A549 (cell line): Measurements from ENCODE around the gene MINDY3. TPM values are rescaled to one million over a fixed set of nuclear protein-coding genes. Genes with fewer than 3 reads are reported as not detected.

Source experiments
- ATAC-seq, 2 experiments: fragments of 200-7000 bp in 1 of 2; fragments of >200 bp in 1 of 2; cut with Nextera tagmentation in 1 of 2; cut with Tn5 transposase in 1 of 2; 3 replicates each; pipeline versions ENCODE4 v1.8.0 to v1.9.1; 2018 to 2020; ENCODE audit warnings: mild to moderate bottlenecking in 1 of 2, moderate library complexity in 1 of 2
- CTCF ChIA-PET: fragments of 300-600 bp; sonication (Branson Sonifier 250); formaldehyde crosslinking; extraction: SDS; loops from one replicate; lab custom pipeline; 2021; ENCODE audit warnings: antibody characterized with exemption, inconsistent platforms; lab: Yijun Ruan, JAX
- POLR2A ChIA-PET: fragments of 350-600 bp; formaldehyde crosslinking; extraction: SDS; loops from one replicate; lab custom pipeline; 2021; ENCODE audit warnings: antibody characterized with exemption, inconsistent platforms; lab: Yijun Ruan, JAX
- DNase-seq, 2 experiments: peaks; one replicate each; pipeline versions ENCODE4 v3.0.0 to v3.0.0-alpha.2; 2011 to 2016; ENCODE audit warnings: low read depth in 1 of 2, low spot score in 1 of 2
- FAIRE-seq: peaks from 2 replicates; lab custom pipeline; 2011; peaks lifted over from hg19 to GRCh38; lab: Jason Lieb, UNC
- H3K27ac ChIP-seq, 2 experiments: fragments of >200 bp; sonication (Bioruptor Twin); formaldehyde crosslinking; 3 replicates each; pipeline ENCODE4 v1.5.1; 2016 to 2017
- H3K4me1 ChIP-seq: fragments of >200 bp; sonication (Bioruptor Twin); formaldehyde crosslinking; 3 replicates; pipeline ENCODE4 v1.6.1; 2016
- H3K4me2 ChIP-seq: fragments of >200 bp; sonication (Bioruptor Twin); formaldehyde crosslinking; 3 replicates; pipeline ENCODE4 v1.6.1; 2016
- H3K4me3 ChIP-seq: fragments of >200 bp; sonication (Bioruptor Twin); formaldehyde crosslinking; 3 replicates; pipeline ENCODE4 v1.5.1; 2016
- H3K9me3 ChIP-seq: fragments of >200 bp; sonication (Bioruptor Twin); formaldehyde crosslinking; 3 replicates; pipeline ENCODE4 v1.6.1; 2016
- BCL3 ChIP-seq: fragments of >200 bp; sonication (Bioruptor Twin); formaldehyde crosslinking; IDR thresholded peaks from 3 replicates; pipeline ENCODE4 v1.6.1; 2016
- BHLHE40 ChIP-seq: IDR thresholded peaks from 2 replicates; pipeline ENCODE4 v1.6.1; 2012; ENCODE audit warnings: low read depth, low read length, inconsistent platforms
- CBX2 ChIP-seq: fragments of 200-600 bp; sonication (generic); IDR thresholded peaks from 2 replicates; pipeline ENCODE4 v1.6.1; 2016; ENCODE audit warnings: low read depth, mild to moderate bottlenecking, borderline replicate concordance
- CHD2 ChIP-seq: fragments of 150-350 bp; IDR thresholded peaks from 2 replicates; pipeline ENCODE4 v1.6.1; 2014; ENCODE audit warnings: low read length; ENCODE audit not compliant: partially characterized antibody
- ELK1 ChIP-seq: fragments of 150-350 bp; IDR thresholded peaks from 2 replicates; pipeline ENCODE4 v1.6.1; 2014; ENCODE audit warnings: low read depth, mild to moderate bottlenecking, low read length
- EP300 ChIP-seq, 2 experiments: fragments of >200 bp; sonication (Bioruptor Twin); formaldehyde crosslinking; IDR thresholded peaks; 2 replicates in 1 of 2; 3 replicates in 1 of 2; pipeline ENCODE4 v1.6.1; 2016 to 2017
- FOSB ChIP-seq: fragments of 250-450 bp; sonication (Bioruptor Pico); IDR thresholded peaks from 2 replicates; pipeline ENCODE4 v1.5.0; 2020; ENCODE audit warnings: mild to moderate bottlenecking, moderate library complexity
- FOXS1 ChIP-seq: fragments of 250-450 bp; sonication (Bioruptor Pico); IDR thresholded peaks from 2 replicates; pipeline ENCODE4 v1.5.0; 2020; ENCODE audit warnings: mild to moderate bottlenecking, moderate library complexity
- HDAC2 ChIP-seq: fragments of 200-600 bp; sonication (generic); IDR thresholded peaks from 2 replicates; pipeline ENCODE4 v1.6.1; 2016
- HEYL ChIP-seq: fragments of 250-450 bp; sonication (Bioruptor Pico); IDR thresholded peaks from 2 replicates; pipeline ENCODE4 v1.8.0; 2021; ENCODE audit warnings: mild to moderate bottlenecking, moderate library complexity
- HOXA7 ChIP-seq: fragments of 250-450 bp; sonication (Bioruptor Pico); IDR thresholded peaks from 2 replicates; pipeline ENCODE4 v1.5.0; 2020; ENCODE audit warnings: mild to moderate bottlenecking, moderate library complexity
- HOXB13 ChIP-seq: fragments of 250-450 bp; sonication (Bioruptor Pico); IDR thresholded peaks from 2 replicates; pipeline ENCODE4 v1.5.0; 2020; ENCODE audit warnings: low read depth, mild to moderate bottlenecking, moderate library complexity
- HOXB5 ChIP-seq: fragments of 250-450 bp; sonication (Bioruptor Pico); IDR thresholded peaks from 2 replicates; pipeline ENCODE4 v1.5.0; 2020; ENCODE audit warnings: mild to moderate bottlenecking, moderate library complexity
- JUN ChIP-seq, 2 experiments: fragments of >200 bp; sonication (Bioruptor Twin); formaldehyde crosslinking; IDR thresholded peaks; 2 replicates in 1 of 2; 3 replicates in 1 of 2; pipeline ENCODE4 v1.6.1; 2016 to 2017
- JUNB ChIP-seq: fragments of >200 bp; sonication (Bioruptor Twin); formaldehyde crosslinking; IDR thresholded peaks from 2 replicates; pipeline ENCODE4 v1.6.1; 2016
- KDM5A ChIP-seq: fragments of 200-600 bp; sonication (generic); IDR thresholded peaks from 2 replicates; pipeline ENCODE4 v1.6.1; 2016; ENCODE audit warnings: antibody characterized with exemption, mild to moderate bottlenecking
- MAZ ChIP-seq: fragments of 150-350 bp; IDR thresholded peaks from 2 replicates; pipeline ENCODE4 v1.6.1; 2014; ENCODE audit warnings: antibody characterized with exemption, low read depth, low read length, borderline replicate concordance
- MYC ChIP-seq: IDR thresholded peaks from 2 replicates; pipeline ENCODE4 v1.6.1; 2012; ENCODE audit warnings: mild to moderate bottlenecking, inconsistent platforms, low read length, improper control_type of control experiment, borderline replicate concordance
- NFE2L2 ChIP-seq: fragments of 150-350 bp; conservative IDR thresholded peaks from 2 replicates; pipeline ENCODE4 v1.6.1; 2014; ENCODE audit warnings: low read length
- NPAS2 ChIP-seq: fragments of 250-450 bp; sonication (Bioruptor Pico); IDR thresholded peaks from 2 replicates; pipeline ENCODE4 v1.8.0; 2022; ENCODE audit warnings: mild to moderate bottlenecking, moderate library complexity, borderline replicate concordance
- NR3C1 ChIP-seq: fragments of >200 bp; sonication (Bioruptor Twin); formaldehyde crosslinking; IDR thresholded peaks from 3 replicates; pipeline ENCODE4 v1.6.1; 2017
- PHF8 ChIP-seq: fragments of 200-600 bp; sonication (generic); IDR thresholded peaks from 2 replicates; pipeline ENCODE4 v1.6.1; 2016; ENCODE audit warnings: low read depth, mild to moderate bottlenecking, antibody characterized with exemption, moderate library complexity, borderline replicate concordance
- POLR2A ChIP-seq: IDR thresholded peaks from 2 replicates; pipeline ENCODE4 v1.6.1; 2012; ENCODE audit warnings: mild to moderate bottlenecking, low read length
- RAD21 ChIP-seq, 2 experiments: fragments of >200 bp in 1 of 2; sonication (Bioruptor Twin) in 1 of 2; formaldehyde crosslinking in 1 of 2; IDR thresholded peaks in 1 of 2; conservative IDR thresholded peaks in 1 of 2; 2 replicates in 1 of 2; 3 replicates in 1 of 2; pipeline ENCODE4 v1.6.1; 2012 to 2018; ENCODE audit warnings: inconsistent platforms in 1 of 2
- RARB ChIP-seq: fragments of 250-450 bp; sonication (Bioruptor Pico); IDR thresholded peaks from 2 replicates; pipeline ENCODE4 v1.8.0; 2021; ENCODE audit warnings: mild to moderate bottlenecking, moderate library complexity
- RCOR1 ChIP-seq: fragments of 150-350 bp; IDR thresholded peaks from 2 replicates; pipeline ENCODE4 v1.6.1; 2014; ENCODE audit warnings: antibody characterized with exemption, low read length, low read depth
- RFX5 ChIP-seq: fragments of 450-650 bp; IDR thresholded peaks from 2 replicates; pipeline ENCODE4 v1.7.1; 2014; ENCODE audit warnings: antibody characterized with exemption, mild to moderate bottlenecking, moderate library complexity
- SREBF2 ChIP-seq: fragments of 450-650 bp; IDR thresholded peaks from 2 replicates; pipeline ENCODE4 v1.6.1; 2014; ENCODE audit warnings: mild to moderate bottlenecking, moderate library complexity
- WGBS: methylation state at CpG from one replicate; pipeline ENCODE4 v1.1.6; 2017; ENCODE audit errors: missing lambda C conversion rate; 5-methylcytosine and 5-hydroxymethylcytosine counted together
- polyA plus RNA-seq, 4 experiments: library from polyadenylated mRNA; depleted of rRNA in 3 of 4; stranded (reverse); fragments of >200 nt; fragmentation: RNase III in 1 of 4; extraction: RNeasy Plus Mini Kit Qiagen cat#74134 plus additional on column Dnase treatment in 1 of 4; gene quantifications; 2 replicates in 3 of 4; 3 replicates in 1 of 4; pipeline ENCODE4 v1.2.3, GENCODE V29; 2011 to 2017
- TF ChIP-seq, protein P1 (sequence below): fragments of >200 bp; sonication (Bioruptor Twin); formaldehyde crosslinking; IDR thresholded peaks from 3 replicates; pipeline ENCODE4 v1.5.1; 2016
- TF ChIP-seq, protein P2 (sequence below): IDR thresholded peaks from 2 replicates; pipeline ENCODE4 v1.6.1; 2012; ENCODE audit warnings: low read depth, borderline replicate concordance

MINDY3 gene
- polyA plus RNA-seq, 2 of the 4 experiments (the other 2 are of a cell fraction), result 14.4 to 25.3 TPM

GRCh38 chr10:15780353-15781135, 79.8 kb downstream of the MINDY3 start:
- no peak for DNase-seq
- 80% methylated on average over 6 of the region's 6 CpGs for WGBS
- TF ChIP-seq JUNB (no peak), BHLHE40 (no peak), HOXB5 (CRISPR knock-in tag) (no peak), POLR2A (no peak), NPAS2 (CRISPR knock-in tag) (no peak), CHD2 (no peak), BCL3 (no peak), CBX2 (no peak), MYC (no peak), NR3C1 (no peak), SREBF2 (no peak), HOXA7 (no peak), JUN (IDR thresholded peaks at IDR 0.05) (no peak), EP300 (IDR thresholded peaks at IDR 0.05) (no peak), KDM5A (no peak), HDAC2 (no peak), RFX5 (no peak)
- TF ChIP-seq, protein P1, sequence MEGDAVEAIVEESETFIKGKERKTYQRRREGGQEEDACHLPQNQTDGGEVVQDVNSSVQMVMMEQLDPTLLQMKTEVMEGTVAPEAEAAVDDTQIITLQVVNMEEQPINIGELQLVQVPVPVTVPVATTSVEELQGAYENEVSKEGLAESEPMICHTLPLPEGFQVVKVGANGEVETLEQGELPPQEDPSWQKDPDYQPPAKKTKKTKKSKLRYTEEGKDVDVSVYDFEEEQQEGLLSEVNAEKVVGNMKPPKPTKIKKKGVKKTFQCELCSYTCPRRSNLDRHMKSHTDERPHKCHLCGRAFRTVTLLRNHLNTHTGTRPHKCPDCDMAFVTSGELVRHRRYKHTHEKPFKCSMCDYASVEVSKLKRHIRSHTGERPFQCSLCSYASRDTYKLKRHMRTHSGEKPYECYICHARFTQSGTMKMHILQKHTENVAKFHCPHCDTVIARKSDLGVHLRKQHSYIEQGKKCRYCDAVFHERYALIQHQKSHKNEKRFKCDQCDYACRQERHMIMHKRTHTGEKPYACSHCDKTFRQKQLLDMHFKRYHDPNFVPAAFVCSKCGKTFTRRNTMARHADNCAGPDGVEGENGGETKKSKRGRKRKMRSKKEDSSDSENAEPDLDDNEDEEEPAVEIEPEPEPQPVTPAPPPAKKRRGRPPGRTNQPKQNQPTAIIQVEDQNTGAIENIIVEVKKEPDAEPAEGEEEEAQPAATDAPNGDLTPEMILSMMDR, result no peak
- TF ChIP-seq, protein P2, sequence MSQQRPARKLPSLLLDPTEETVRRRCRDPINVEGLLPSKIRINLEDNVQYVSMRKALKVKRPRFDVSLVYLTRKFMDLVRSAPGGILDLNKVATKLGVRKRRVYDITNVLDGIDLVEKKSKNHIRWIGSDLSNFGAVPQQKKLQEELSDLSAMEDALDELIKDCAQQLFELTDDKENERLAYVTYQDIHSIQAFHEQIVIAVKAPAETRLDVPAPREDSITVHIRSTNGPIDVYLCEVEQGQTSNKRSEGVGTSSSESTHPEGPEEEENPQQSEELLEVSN, result no peak
- TF ChIP-seq, all 56 proteins: peak for 0
- Histone ChIP-seq H3K27ac (no peak overlapping the region), H3K4me3 (no peak overlapping the region), H3K4me1 (no peaks in the 10 kb centered on the region), H3K4me2 (no peak overlapping the region), H3K9me3 (no peaks in the 10 kb centered on the region)
- ChIA-PET CTCF (no interaction called here), POLR2A (no interaction called here)
- ATAC-seq (no peak), FAIRE-seq (no peak)

GRCh38 chr10:15775513-15775912, 84.8 kb downstream of the MINDY3 start:
- H3K9me3 ChIP-seq, result no peaks in the 10 kb centered on the region
- WGBS, result 90% methylated on average over 1 of the region's 1 CpG
- FAIRE-seq (no peak), ATAC-seq (no peak), DNase-seq (no peak)
- no peak overlapping the region for H3K4me2 ChIP-seq
- H3K4me3 ChIP-seq, result no peak overlapping the region
- no peaks in the 10 kb centered on the region for H3K4me1 ChIP-seq
- no peak overlapping the region for H3K27ac ChIP-seq
- ChIA-PET POLR2A (no interaction called here), CTCF (no interaction called here)
- no peak for TF ChIP-seq NPAS2 (CRISPR knock-in tag)
- TF ChIP-seq FOXS1 (CRISPR knock-in tag), result no peak
- no peak for TF ChIP-seq RFX5
- TF ChIP-seq NFE2L2, result no peak
- TF ChIP-seq FOSB (CRISPR knock-in tag), result no peak
- TF ChIP-seq ELK1, result no peak
- TF ChIP-seq RAD21 (conservative IDR thresholded peaks at IDR 0.05 in 1 of 2, IDR thresholded peaks at IDR 0.05 in 1 of 2), result no peak
- TF ChIP-seq PHF8, result no peak
- TF ChIP-seq RARB, result no peak
- no peak for TF ChIP-seq MAZ
- TF ChIP-seq HOXB13 (CRISPR knock-in tag), result no peak
- TF ChIP-seq HEYL (CRISPR knock-in tag), result no peak
- TF ChIP-seq BCL3, result no peak
- TF ChIP-seq, protein P2, result no peak
- no peak for TF ChIP-seq JUN (IDR thresholded peaks at IDR 0.05)
- no peak for TF ChIP-seq SREBF2
- TF ChIP-seq CBX2, result no peak
- no peak for TF ChIP-seq HOXB5 (CRISPR knock-in tag)
- TF ChIP-seq RCOR1, result no peak
